Fibroblast of mammary gland (primary cell): Measurements from ENCODE around the gene RNF113A.
A peak's percentile ranks its signal among the peaks of the same experiment; 100 is the strongest.

Source experiments
- DNase-seq: peaks from one replicate; pipeline ENCODE4 v3.0.0-alpha.2; 2010; ENCODE audit warnings: low read depth
- H3K4me3 ChIP-seq: 2 replicates; pipeline ENCODE4 v1.5.1; 2011; ENCODE audit warnings: low read depth, mild to moderate bottlenecking, low read length, moderate library complexity; ENCODE audit not compliant: control insufficient read depth
- TF ChIP-seq, protein P1 (sequence below): conservative IDR thresholded peaks from 2 replicates; pipeline ENCODE4 v1.5.1; 2011; ENCODE audit warnings: low read depth, low read length, inconsistent platforms; ENCODE audit not compliant: control insufficient read depth, insufficient read depth

Gene RNF113A

DNA sequence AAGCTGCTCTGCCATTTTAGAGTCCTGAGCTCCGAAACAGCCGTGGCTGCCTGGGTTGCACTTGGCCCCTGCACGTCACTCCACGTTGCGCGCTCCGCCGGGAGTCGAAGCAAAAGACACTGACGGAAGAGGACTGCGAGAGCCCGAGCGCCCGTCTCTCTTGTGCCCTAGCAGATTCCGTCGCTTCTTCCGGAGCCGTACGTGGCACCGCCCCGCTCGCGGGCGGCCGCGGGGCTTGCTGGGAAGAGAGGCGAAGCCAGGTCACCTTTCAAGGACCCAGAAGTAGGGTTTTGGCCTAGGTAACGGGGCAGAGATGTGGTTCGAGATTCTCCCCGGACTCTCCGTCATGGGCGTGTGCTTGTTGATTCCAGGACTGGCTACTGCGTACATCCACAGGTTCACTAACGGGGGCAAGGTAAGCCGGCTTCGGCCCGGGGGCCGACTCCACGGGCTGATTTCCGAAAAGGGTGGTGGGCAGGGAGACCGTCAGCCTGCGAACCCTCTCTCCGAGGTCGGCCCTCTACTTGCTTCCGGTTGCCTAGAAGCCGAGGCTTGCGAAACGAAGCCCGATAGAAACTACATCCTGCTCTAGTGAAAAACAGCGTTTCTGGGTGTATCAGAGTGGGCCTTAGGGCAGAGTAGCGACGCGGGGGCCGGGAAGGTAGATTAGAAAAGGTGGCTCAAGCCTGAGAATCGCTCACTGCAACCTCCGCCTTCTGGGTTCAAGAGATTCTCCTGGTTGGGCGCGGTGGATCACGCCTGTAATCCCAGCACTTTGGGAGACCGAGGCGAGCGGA, at the start of gene RNF113A, which contains the start of gene NDUFA1:
Gene RNF113A (minus strand): TSS at position 135 of the 797 bp plus-strand sequence. CDS start 120 bp downstream, at position 15.
Gene NDUFA1 (plus strand): TSS at position 234 of the 797 bp plus-strand sequence. CDS start 80 bp downstream, at position 314.
- TF ChIP-seq, protein P1, sequence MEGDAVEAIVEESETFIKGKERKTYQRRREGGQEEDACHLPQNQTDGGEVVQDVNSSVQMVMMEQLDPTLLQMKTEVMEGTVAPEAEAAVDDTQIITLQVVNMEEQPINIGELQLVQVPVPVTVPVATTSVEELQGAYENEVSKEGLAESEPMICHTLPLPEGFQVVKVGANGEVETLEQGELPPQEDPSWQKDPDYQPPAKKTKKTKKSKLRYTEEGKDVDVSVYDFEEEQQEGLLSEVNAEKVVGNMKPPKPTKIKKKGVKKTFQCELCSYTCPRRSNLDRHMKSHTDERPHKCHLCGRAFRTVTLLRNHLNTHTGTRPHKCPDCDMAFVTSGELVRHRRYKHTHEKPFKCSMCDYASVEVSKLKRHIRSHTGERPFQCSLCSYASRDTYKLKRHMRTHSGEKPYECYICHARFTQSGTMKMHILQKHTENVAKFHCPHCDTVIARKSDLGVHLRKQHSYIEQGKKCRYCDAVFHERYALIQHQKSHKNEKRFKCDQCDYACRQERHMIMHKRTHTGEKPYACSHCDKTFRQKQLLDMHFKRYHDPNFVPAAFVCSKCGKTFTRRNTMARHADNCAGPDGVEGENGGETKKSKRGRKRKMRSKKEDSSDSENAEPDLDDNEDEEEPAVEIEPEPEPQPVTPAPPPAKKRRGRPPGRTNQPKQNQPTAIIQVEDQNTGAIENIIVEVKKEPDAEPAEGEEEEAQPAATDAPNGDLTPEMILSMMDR: no peak
- H3K4me3 ChIP-seq: peak within 1 kb of the TSS; percentile 80
- peak; percentile 80 for DNase-seq

DNA sequence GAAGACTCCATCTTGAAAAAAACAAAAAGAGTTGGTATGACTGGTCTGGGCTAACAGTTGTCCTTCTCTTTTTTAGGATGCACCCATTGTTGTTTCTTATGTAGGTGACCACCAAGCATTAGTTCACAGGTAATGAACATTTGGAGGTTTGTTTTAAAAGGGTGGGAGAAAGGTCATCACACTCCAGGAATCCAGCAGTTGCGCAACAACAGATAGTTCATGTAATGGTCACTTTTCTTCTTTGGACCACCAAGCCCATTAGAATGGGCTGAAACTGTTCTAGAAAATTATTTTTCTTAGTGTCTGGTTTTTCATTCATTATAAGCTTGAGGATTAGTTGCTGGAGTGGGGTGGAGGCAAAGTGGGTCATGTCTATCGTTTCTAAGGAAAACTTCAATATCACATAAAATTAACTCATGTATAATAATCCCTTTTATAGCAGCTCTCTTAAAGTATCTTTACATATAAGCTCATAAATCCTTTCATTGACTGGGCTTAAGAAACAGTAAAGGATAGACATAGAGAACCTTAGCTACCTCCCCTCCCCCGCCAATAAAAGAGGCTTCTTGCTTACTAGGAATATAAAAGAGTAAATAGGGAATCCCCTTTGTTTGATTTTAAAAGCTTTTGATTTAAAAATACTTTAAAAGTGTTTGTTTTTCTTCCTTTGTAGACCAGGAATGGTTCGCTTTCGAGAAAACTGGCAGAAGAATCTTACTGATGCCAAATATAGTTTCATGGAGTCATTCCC, 48.5 kb upstream of the RNF113A start:
- TF ChIP-seq, protein P1: no peak
- DNase-seq: no peak
- H3K4me3 ChIP-seq: no peak overlapping the region

DNA sequence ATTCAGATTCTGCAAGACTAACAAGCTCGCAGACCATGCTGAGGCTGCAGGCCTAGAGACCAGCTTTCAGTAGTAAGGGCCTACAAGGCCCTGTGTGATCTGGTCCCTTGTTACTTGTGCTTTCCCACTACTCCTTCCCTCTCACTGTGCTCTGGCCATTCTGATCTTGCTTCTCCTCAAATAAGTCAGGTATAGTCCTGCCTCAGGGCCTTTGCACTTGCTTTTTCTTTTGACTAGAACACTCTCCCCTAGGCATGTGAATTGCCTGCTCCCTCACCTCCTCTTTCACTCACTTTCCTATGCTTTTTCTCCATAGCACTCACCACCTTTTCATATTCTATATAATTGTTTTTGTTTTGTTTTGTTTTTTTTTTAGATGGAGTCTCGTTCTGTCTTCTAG, 46.3 kb upstream of the RNF113A start:
- TF ChIP-seq, protein P1: no peak
- no peak overlapping the region for H3K4me3 ChIP-seq
- DNase-seq: no peak

DNA sequence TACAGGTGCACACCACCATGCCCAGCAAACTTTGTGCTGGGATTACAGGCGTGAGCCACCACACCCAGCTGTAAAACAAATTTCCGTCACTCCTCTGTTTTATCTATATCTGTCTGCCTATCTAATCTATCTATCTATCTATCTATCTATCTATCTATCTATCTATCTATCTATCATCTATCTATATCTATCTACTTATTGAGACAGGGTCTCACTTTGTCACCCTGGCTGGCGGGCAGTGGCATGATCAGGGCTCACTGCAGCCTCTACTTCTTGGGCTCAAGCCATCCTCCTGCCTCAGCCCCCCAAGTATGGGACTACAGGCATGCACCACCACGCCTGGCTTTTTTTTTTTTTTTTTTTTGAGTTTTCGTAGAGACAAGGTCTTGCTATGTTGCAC, 44.8 kb upstream of the RNF113A start:
- TF ChIP-seq, protein P1: no peak
- H3K4me3 ChIP-seq: no peak overlapping the region
- DNase-seq: no peak

DNA sequence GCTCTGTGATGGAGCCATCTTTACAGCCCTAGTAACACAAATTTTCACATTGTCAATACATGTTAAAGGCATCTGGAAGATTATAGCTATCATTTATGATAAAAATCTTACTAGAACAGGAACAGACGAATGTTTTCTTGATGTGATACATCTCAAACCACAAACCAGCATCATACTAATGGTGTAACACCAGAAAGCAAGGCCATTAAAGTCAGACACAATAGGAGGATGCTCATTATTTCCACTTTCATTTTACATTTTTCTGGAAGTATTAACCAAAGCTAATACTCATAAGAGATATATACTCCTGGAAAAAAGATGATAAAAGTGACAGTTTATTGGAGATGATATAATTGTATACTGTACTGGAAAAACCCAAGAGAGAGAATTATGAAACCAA, 29.4 kb upstream of the RNF113A start:
- DNase-seq: no peak
- no peak overlapping the region for H3K4me3 ChIP-seq
- TF ChIP-seq, protein P1: no peak

DNA sequence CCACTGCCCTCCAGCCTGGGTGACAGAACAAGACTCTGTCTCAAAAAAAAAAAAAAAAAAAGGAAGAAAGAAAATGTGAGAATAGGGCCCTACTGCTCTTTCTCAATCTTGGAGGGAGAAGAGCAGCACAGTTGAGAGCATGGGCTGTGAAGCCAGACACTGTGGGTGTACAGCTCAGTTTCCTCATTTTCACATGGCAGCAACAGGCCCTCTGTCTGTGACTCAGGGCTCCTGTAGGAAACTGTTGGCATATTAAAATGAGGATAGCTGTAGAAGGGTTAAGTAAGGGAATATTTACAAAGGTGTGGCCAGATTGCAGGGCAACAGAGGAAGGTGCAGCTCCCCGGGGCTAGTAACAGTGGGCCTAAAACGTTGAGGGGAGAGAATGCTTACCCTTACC, 27.6 kb upstream of the RNF113A start:
- TF ChIP-seq, protein P1: no peak
- no peak for DNase-seq
- no peak overlapping the region for H3K4me3 ChIP-seq
